Endothelial cell of umbilical vein (primary cell): ENCODE data around the gene ZNF77. TPM values are rescaled to one million over a fixed set of nuclear protein-coding genes. Genes with fewer than 3 reads are reported as not detected.

Experiments
- BruUV-seq: library from RNA; stranded (reverse); fragments of 400-500 nt; replicated peaks from 2 replicates; lab custom pipeline; 2021; lab: Mats Ljungman, UMichigan
- CTCF ChIA-PET: fragments of 300-600, 350-600 bp; sonication (Branson Sonifier 250); formaldehyde crosslinking; loops from one replicate; lab custom pipeline; 2021; ENCODE audit warnings: antibody characterized with exemption, inconsistent platforms; lab: Charles Lee
- POLR2A ChIA-PET: fragments of 300-600, 350-600 bp; sonication (Branson Sonifier 250); formaldehyde crosslinking; loops from one replicate; lab custom pipeline; 2021; ENCODE audit warnings: antibody characterized with exemption, inconsistent platforms; lab: Charles Lee
- DNase-seq: peaks from one replicate; pipeline ENCODE4 v3.0.0-alpha.2; 2011; ENCODE audit warnings: low read depth, low spot score
- FAIRE-seq: peaks from 2 replicates; lab custom pipeline; 2011; peaks lifted over from hg19 to GRCh38; lab: Jason Lieb, UNC
- H2AFZ ChIP-seq: 2 replicates; pipeline ENCODE4 v1.6.0; 2012; ENCODE audit warnings: low read depth, low read length, control low read depth, inconsistent platforms
- H3K27ac ChIP-seq: 2 replicates; pipeline ENCODE4 v1.5.1; 2011; ENCODE audit warnings: low read depth, mild to moderate bottlenecking, control low read depth, low read length, moderate library complexity; ENCODE audit not compliant: insufficient read depth
- H3K27me3 ChIP-seq, 2 experiments: 2 replicates each; pipeline versions ENCODE4 v1.6.0 to v1.6.1; 2011; ENCODE audit warnings: low read length in 2 of 2, mixed read lengths in 1 of 2; ENCODE audit not compliant: control insufficient read depth in 2 of 2, insufficient read depth in 2 of 2
- H3K36me3 ChIP-seq, 2 experiments: 2 replicates in 1 of 2; 3 replicates in 1 of 2; pipeline ENCODE4 v1.5.1; 2011; ENCODE audit warnings: low read length in 2 of 2, mild to moderate bottlenecking in 1 of 2, moderate library complexity in 1 of 2; ENCODE audit not compliant: control insufficient read depth in 2 of 2, insufficient read depth in 2 of 2; ENCODE audit errors: extremely low read depth in 1 of 2
- H3K4me1 ChIP-seq: 3 replicates; pipeline ENCODE4 v1.5.1; 2011; ENCODE audit warnings: mild to moderate bottlenecking, low read length; ENCODE audit not compliant: control insufficient read depth, insufficient read depth; ENCODE audit errors: extremely low read depth
- H3K4me2 ChIP-seq: 2 replicates; pipeline ENCODE4 v1.6.1; 2011; ENCODE audit warnings: low read length, control low read depth, mixed read lengths; ENCODE audit not compliant: insufficient read depth
- H3K4me3 ChIP-seq, 3 experiments: fragments of 200-600 bp in 1 of 3; sonication (generic), shearing (Covaris generic) in 1 of 3; replicated peaks in 1 of 3; 2 replicates each; pipeline ENCODE4 v1.5.1; 2011 to 2016; ENCODE audit warnings: control low read depth in 3 of 3, low read length in 3 of 3, mild to moderate bottlenecking in 2 of 3, inconsistent platforms in 1 of 3, low read depth in 1 of 3, moderate library complexity in 1 of 3; ENCODE audit not compliant: insufficient read depth in 1 of 3
- H3K79me2 ChIP-seq: 2 replicates; pipeline ENCODE4 v1.6.0; 2012; ENCODE audit warnings: low read length, inconsistent platforms; ENCODE audit not compliant: control insufficient read depth, insufficient read depth
- H3K9ac ChIP-seq: replicated peaks from 2 replicates; pipeline ENCODE3; 2011; ENCODE audit warnings: low read length, control low read depth; ENCODE audit not compliant: insufficient read depth; ENCODE audit errors: extremely low read depth
- H3K9me1 ChIP-seq: replicated peaks from 3 replicates; pipeline ENCODE4 v1.6.0; 2011; ENCODE audit warnings: mild to moderate bottlenecking, low read length; ENCODE audit not compliant: control insufficient read depth, insufficient read depth; ENCODE audit errors: extremely low read depth
- H3K9me3 ChIP-seq: replicated peaks from 2 replicates; pipeline ENCODE4 v1.5.1; 2012; ENCODE audit warnings: low read length, inconsistent platforms; ENCODE audit not compliant: control insufficient read depth, insufficient read depth
- H4K20me1 ChIP-seq: replicated peaks from 2 replicates; pipeline ENCODE3; 2011; ENCODE audit warnings: mild to moderate bottlenecking, low read length; ENCODE audit not compliant: control insufficient read depth, insufficient read depth; ENCODE audit errors: extremely low read depth
- EZH2 ChIP-seq: IDR thresholded peaks from 2 replicates; pipeline ENCODE4 v1.6.1; 2012; ENCODE audit warnings: borderline replicate concordance, low read depth, mild to moderate bottlenecking, moderate library complexity, low read length, inconsistent platforms; ENCODE audit not compliant: severe bottlenecking
- FOS ChIP-seq: IDR thresholded peaks from 2 replicates; pipeline ENCODE4 v1.6.1; 2011; ENCODE audit warnings: mild to moderate bottlenecking, low read length, moderate library complexity, borderline replicate concordance; ENCODE audit not compliant: insufficient read depth
- GATA2 ChIP-seq: IDR thresholded peaks from 2 replicates; pipeline ENCODE4 v1.7.0; 2011; ENCODE audit warnings: low read depth, mild to moderate bottlenecking, moderate library complexity, mixed read lengths, low read length; ENCODE audit not compliant: insufficient read length, insufficient read depth
- JUN ChIP-seq: IDR thresholded peaks from 2 replicates; pipeline ENCODE4 v1.6.1; 2011; ENCODE audit warnings: borderline replicate concordance, low read depth; ENCODE audit not compliant: insufficient read length, insufficient read depth
- MYC ChIP-seq: IDR thresholded peaks from one replicate; pipeline ENCODE4 v1.6.1; 2011; ENCODE audit warnings: mild to moderate bottlenecking, low read depth, low read length
- POLR2A ChIP-seq: IDR thresholded peaks from 2 replicates; pipeline ENCODE4 v1.6.1; 2012; ENCODE audit warnings: low read depth, mild to moderate bottlenecking, control low read depth, low read length
- POLR2AphosphoS5 ChIP-seq: IDR thresholded peaks from 2 replicates; pipeline ENCODE4 v1.6.1; 2012; ENCODE audit warnings: low read depth, mild to moderate bottlenecking, control low read depth, low read length, moderate library complexity; ENCODE audit not compliant: insufficient read depth
- dilution Hi-C: fragments of 300-500 bp; cut with MboI; formaldehyde crosslinking; loops from one replicate; pipeline ENCODE4 v1.15.0; 2019; ENCODE audit warnings: low sequenced_read_pairs; ENCODE audit not compliant: extremely low pct_ligation_motif_present
- intact Hi-C: fragments of 100-400 bp; cut with micrococcal nuclease; formaldehyde crosslinking; loops from one replicate; pipeline ENCODE4 v1.10.0; 2022
- polyA plus RNA-seq, 4 experiments: library from polyadenylated mRNA; depleted of rRNA in 3 of 4; stranded (reverse) in 3 of 4; unstranded in 1 of 4; fragments of >200 nt; gene quantifications; 2 replicates each; pipeline versions ENCODE4 v1.2.1 to v1.2.3, GENCODE V29; 2011 to 2012; ENCODE audit warnings: missing spikeins in 1 of 4
- total RNA-seq: library from RNA; stranded (reverse); gene quantifications from 2 replicates; pipeline ENCODE4 v1.2.3, GENCODE V29; 2021
- TF ChIP-seq, protein P1 (sequence below): IDR thresholded peaks from 2 replicates; pipeline ENCODE4 v1.6.1; 2011; ENCODE audit not compliant: insufficient read depth, insufficient read length
- TF ChIP-seq, protein P2 (sequence below), 2 donors: IDR thresholded peaks; 1 replicate in 1 of 2; 2 replicates in 1 of 2; pipeline ENCODE4 v1.5.1; 2011; ENCODE audit warnings: low read length in 2 of 2, mild to moderate bottlenecking in 2 of 2, moderate library complexity in 2 of 2, control low read depth in 1 of 2, inconsistent platforms in 1 of 2, low read depth in 1 of 2; ENCODE audit not compliant: insufficient read depth in 1 of 2; ENCODE audit errors: extremely low read depth in 1 of 2

ZNF77 gene
- total and polyA plus RNA-seq, 2 donors (not counting 3 experiments of a cell fraction or from before 2014, with no cell fraction given) = 5.9 to 10.2 TPM

DNA sequence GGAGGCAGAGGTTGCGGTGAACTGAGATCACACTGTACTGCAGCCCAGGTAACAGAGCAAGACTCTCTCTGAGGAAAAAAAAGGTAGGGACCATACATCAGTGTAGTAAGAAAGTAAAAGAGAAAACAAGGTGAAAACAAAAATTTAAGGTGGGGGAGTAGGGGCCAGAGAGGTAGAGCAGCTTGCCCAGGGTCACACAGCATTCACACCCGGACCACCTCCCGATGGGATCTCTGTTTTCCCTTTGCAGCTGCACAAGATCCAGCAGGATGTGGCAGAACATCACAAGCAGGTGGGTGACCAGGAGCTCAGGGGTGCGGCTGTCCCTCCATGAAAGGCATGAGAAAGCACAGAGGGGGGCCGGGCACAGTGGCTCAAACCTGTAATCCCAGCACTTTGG lies 37.1 kb upstream of the ZNF77 start:
- no peak for DNase-seq
- Histone ChIP-seq H3K79me2 (no peaks in the 10 kb centered on the region), H3K4me3 (no peak overlapping the region), H3K9me3 (no peaks in the 10 kb centered on the region), H3K36me3 (no peaks in the 10 kb centered on the region), H2AFZ (no peak overlapping the region), H3K27ac (no peak overlapping the region), H3K9me1 (no peaks in the 10 kb centered on the region), H4K20me1 (no peaks in the 10 kb centered on the region), H3K4me2 (no peak overlapping the region), H3K9ac (no peak overlapping the region), H3K4me1 (peaks cover 23% of the 10 kb centered on the region), H3K27me3 (no peaks in the 10 kb centered on the region)
- intact Hi-C loops = loop anchor here (2.0 kb wide), 1 partner anchor 13 kb away; no protein-coding TSS in a partner anchor
- BruUV-seq = no TSS peak
- no peak for FAIRE-seq
- POLR2A ChIA-PET = interaction anchor here (0.6 kb wide), 1 partner anchor 255 kb away, joined by 5 read pairs; no protein-coding TSS in a partner anchor
- dilution Hi-C loops = no loop called here
- CTCF ChIA-PET = interaction anchor here (1.4 to 1.5 kb wide), 2 partner anchors 19 to 54 kb away, joined by 3 to 6 read pairs; no protein-coding TSS in a partner anchor
- TF ChIP-seq POLR2AphosphoS5 = no peak
- TF ChIP-seq MYC = no peak
- TF ChIP-seq POLR2A = no peak
- TF ChIP-seq EZH2 = no peak
- TF ChIP-seq, protein P1, sequence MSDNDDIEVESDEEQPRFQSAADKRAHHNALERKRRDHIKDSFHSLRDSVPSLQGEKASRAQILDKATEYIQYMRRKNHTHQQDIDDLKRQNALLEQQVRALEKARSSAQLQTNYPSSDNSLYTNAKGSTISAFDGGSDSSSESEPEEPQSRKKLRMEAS = no peak

DNA sequence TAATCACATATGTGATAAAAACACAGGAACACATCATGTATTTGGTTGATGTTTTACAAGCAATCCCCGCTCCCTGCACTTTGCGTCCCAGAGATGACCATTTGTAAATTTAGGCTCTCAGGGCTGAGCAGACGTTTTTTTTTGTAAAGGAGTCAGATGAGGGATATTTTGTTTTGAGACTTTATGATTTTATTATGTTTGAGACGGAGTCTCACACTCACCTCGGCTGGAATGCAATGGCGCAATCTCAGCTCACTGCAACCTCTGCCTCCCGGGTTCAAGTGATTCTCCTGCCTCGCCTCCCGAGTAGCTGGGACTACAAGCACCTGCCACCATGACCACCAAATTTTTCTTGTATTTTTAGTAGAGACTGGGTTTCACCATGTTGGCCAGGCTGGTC lies 34.0 kb upstream of the ZNF77 start:
- Histone ChIP-seq H3K27me3 (no peaks in the 10 kb centered on the region), H2AFZ (no peak overlapping the region), H3K79me2 (no peaks in the 10 kb centered on the region), H3K4me2 (no peak overlapping the region), H3K9me1 (no peaks in the 10 kb centered on the region), H3K9ac (no peak overlapping the region), H3K4me3 (no peak overlapping the region), H3K4me1 (peaks cover 30% of the 10 kb centered on the region), H3K36me3 (no peaks in the 10 kb centered on the region), H4K20me1 (no peaks in the 10 kb centered on the region), H3K9me3 (no peaks in the 10 kb centered on the region), H3K27ac (no peak overlapping the region)
- ChIA-PET POLR2A (no interaction called here), CTCF (interaction anchor here (4.0 kb wide), 1 partner anchor 28 kb away, joined by 22 read pairs; no protein-coding TSS in a partner anchor)
- TF ChIP-seq, protein P1 = no peak
- no peak for TF ChIP-seq POLR2AphosphoS5
- no peak for TF ChIP-seq MYC
- TF ChIP-seq EZH2 = no peak
- TF ChIP-seq JUN = no peak
- no peak for TF ChIP-seq FOS
- TF ChIP-seq GATA2 = no peak
- TF ChIP-seq, protein P2, sequence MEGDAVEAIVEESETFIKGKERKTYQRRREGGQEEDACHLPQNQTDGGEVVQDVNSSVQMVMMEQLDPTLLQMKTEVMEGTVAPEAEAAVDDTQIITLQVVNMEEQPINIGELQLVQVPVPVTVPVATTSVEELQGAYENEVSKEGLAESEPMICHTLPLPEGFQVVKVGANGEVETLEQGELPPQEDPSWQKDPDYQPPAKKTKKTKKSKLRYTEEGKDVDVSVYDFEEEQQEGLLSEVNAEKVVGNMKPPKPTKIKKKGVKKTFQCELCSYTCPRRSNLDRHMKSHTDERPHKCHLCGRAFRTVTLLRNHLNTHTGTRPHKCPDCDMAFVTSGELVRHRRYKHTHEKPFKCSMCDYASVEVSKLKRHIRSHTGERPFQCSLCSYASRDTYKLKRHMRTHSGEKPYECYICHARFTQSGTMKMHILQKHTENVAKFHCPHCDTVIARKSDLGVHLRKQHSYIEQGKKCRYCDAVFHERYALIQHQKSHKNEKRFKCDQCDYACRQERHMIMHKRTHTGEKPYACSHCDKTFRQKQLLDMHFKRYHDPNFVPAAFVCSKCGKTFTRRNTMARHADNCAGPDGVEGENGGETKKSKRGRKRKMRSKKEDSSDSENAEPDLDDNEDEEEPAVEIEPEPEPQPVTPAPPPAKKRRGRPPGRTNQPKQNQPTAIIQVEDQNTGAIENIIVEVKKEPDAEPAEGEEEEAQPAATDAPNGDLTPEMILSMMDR (IDR thresholded peaks at IDR 0.05; ENCODE audit: extremely low read depth in 1 of 2, insufficient read depth in 1 of 2, low read depth in 1 of 2, low read length in 2 of 2) = no peak
- no peak for TF ChIP-seq POLR2A
- dilution Hi-C loops = no loop called here
- FAIRE-seq (no peak), DNase-seq (no peak)
- no TSS peak for BruUV-seq
- intact Hi-C loops = no loop called here
